H9 (cell line): ENCODE data around the gene RANBP17. TPM values are rescaled to one million over a fixed set of nuclear protein-coding genes. Genes with fewer than 3 reads are reported as not detected.

Experiments used
- DNase-seq: peaks from one replicate; pipeline ENCODE4 v3.0.0-alpha.2; 2017
- H2AFZ ChIP-seq: one replicate; pipeline ENCODE4 v1.6.1; 2013; ENCODE audit warnings: mild to moderate bottlenecking, low read length, control low read depth, moderate library complexity
- H2AK5ac ChIP-seq: 2 replicates; pipeline ENCODE4 v1.6.1; 2013; ENCODE audit warnings: low read length, control low read depth, mixed read lengths; ENCODE audit not compliant: insufficient read length
- H2BK120ac ChIP-seq: one replicate; pipeline ENCODE4 v1.6.1; 2013; ENCODE audit warnings: low read depth, mild to moderate bottlenecking, low read length, control low read depth, inconsistent platforms; ENCODE audit not compliant: poor library complexity, severe bottlenecking
- H2BK12ac ChIP-seq: 2 replicates; pipeline ENCODE4 v1.6.1; 2013; ENCODE audit warnings: low read length, control low read depth, mixed read lengths, low read depth; ENCODE audit not compliant: insufficient read length
- H2BK15ac ChIP-seq: 2 replicates; pipeline ENCODE4 v1.6.1; 2013; ENCODE audit warnings: low read depth, low read length, control low read depth
- H2BK20ac ChIP-seq: one replicate; pipeline ENCODE4 v1.6.1; 2013; ENCODE audit warnings: low read depth, mild to moderate bottlenecking, low read length, control low read depth, inconsistent platforms; ENCODE audit not compliant: poor library complexity, severe bottlenecking
- H2BK5ac ChIP-seq: 2 replicates; pipeline ENCODE4 v1.6.1; 2013; ENCODE audit warnings: low read length, control low read depth, mixed read lengths; ENCODE audit not compliant: insufficient read length
- H3K14ac ChIP-seq: 2 replicates; pipeline ENCODE4 v1.6.1; 2013; ENCODE audit warnings: low read length, control low read depth; ENCODE audit not compliant: insufficient read depth
- H3K18ac ChIP-seq: 2 replicates; pipeline ENCODE4 v1.6.1; 2013; ENCODE audit warnings: low read depth, mild to moderate bottlenecking, mixed read lengths, low read length, control low read depth; ENCODE audit not compliant: insufficient read length
- H3K23ac ChIP-seq: 2 replicates; pipeline ENCODE4 v1.6.1; 2013; ENCODE audit warnings: low read length, control low read depth, mixed read lengths, low read depth; ENCODE audit not compliant: insufficient read length
- H3K23me2 ChIP-seq: 2 replicates; pipeline ENCODE4 v1.6.1; 2013; ENCODE audit warnings: low read depth, mild to moderate bottlenecking, mixed read lengths, low read length, control low read depth; ENCODE audit not compliant: insufficient read length, poor library complexity, severe bottlenecking
- H3K27ac ChIP-seq: 2 replicates; pipeline ENCODE4 v1.5.1; 2013; ENCODE audit warnings: low read length, control low read depth, mixed read lengths, low read depth; ENCODE audit not compliant: insufficient read length
- H3K27me3 ChIP-seq: 2 replicates; pipeline ENCODE4 v1.6.1; 2013; ENCODE audit warnings: low read length, control low read depth, inconsistent platforms; ENCODE audit not compliant: insufficient read depth
- H3K4ac ChIP-seq: 2 replicates; pipeline ENCODE4 v1.6.1; 2013; ENCODE audit warnings: low read depth, mild to moderate bottlenecking, control low read depth, inconsistent platforms, low read length, moderate library complexity
- H3K4me1 ChIP-seq: 2 replicates; pipeline ENCODE4 v1.6.1; 2013; ENCODE audit warnings: low read length, control low read depth, inconsistent platforms; ENCODE audit not compliant: insufficient read depth
- H3K4me2 ChIP-seq: 2 replicates; pipeline ENCODE4 v1.6.1; 2013; ENCODE audit warnings: low read length, control low read depth, mixed read lengths; ENCODE audit not compliant: insufficient read length, insufficient read depth
- H3K56ac ChIP-seq: 2 replicates; pipeline ENCODE4 v1.6.1; 2013; ENCODE audit warnings: low read depth, mild to moderate bottlenecking, mixed read lengths, low read length, control low read depth; ENCODE audit not compliant: insufficient read length
- H3K79me1 ChIP-seq: 2 replicates; pipeline ENCODE4 v1.6.1; 2013; ENCODE audit warnings: low read depth, mild to moderate bottlenecking, moderate library complexity, low read length, control low read depth, inconsistent platforms; ENCODE audit not compliant: insufficient read depth, poor library complexity, severe bottlenecking
- H3K79me2 ChIP-seq: 2 replicates; pipeline ENCODE4 v1.6.1; 2013; ENCODE audit warnings: low read length, control low read depth, inconsistent platforms; ENCODE audit not compliant: insufficient read depth
- H3K9ac ChIP-seq: 2 replicates; pipeline ENCODE4 v1.6.1; 2013; ENCODE audit warnings: low read length, control low read depth, mixed read lengths; ENCODE audit not compliant: insufficient read length; ENCODE audit errors: extremely low read depth
- H3K9me3 ChIP-seq: one replicate; pipeline ENCODE4 v1.6.1; 2013; ENCODE audit warnings: low read depth, low read length, inconsistent platforms; ENCODE audit not compliant: control insufficient read depth
- H3T11ph ChIP-seq: one replicate; pipeline ENCODE4 v1.6.1; 2013; ENCODE audit warnings: mild to moderate bottlenecking, low read length, control low read depth, inconsistent platforms
- H4K20me1 ChIP-seq: one replicate; pipeline ENCODE4 v1.6.1; 2013; ENCODE audit not compliant: control insufficient read depth, insufficient read length, insufficient read depth
- H4K5ac ChIP-seq: 2 replicates; pipeline ENCODE4 v1.6.1; 2013; ENCODE audit warnings: low read depth, mild to moderate bottlenecking, mixed read lengths, low read length, control low read depth; ENCODE audit not compliant: insufficient read length
- H4K8ac ChIP-seq: replicated peaks from 2 replicates; pipeline ENCODE4 v1.6.1; 2013; ENCODE audit warnings: low read length, control low read depth, mixed read lengths, low read depth; ENCODE audit not compliant: insufficient read length
- H4K91ac ChIP-seq: 2 replicates; pipeline ENCODE4 v1.6.1; 2013; ENCODE audit warnings: low read depth, mild to moderate bottlenecking, moderate library complexity, mixed read lengths, low read length, control low read depth; ENCODE audit not compliant: insufficient read length
- H3K27ac Mint-ChIP-seq, 3 experiments: 2 replicates in 2 of 3; 3 replicates in 1 of 3; pipeline ENCODE4 v1.8.0; 2020 to 2021; ENCODE audit warnings: mixed read lengths in 3 of 3, mild to moderate bottlenecking in 1 of 3, moderate library complexity in 1 of 3
- H3K27me3 Mint-ChIP-seq: 2 replicates; pipeline ENCODE4 v1.8.0; 2021; ENCODE audit warnings: low read depth, mild to moderate bottlenecking, moderate library complexity, mixed read lengths
- H3K36me3 Mint-ChIP-seq, 3 experiments: 2 replicates in 2 of 3; 3 replicates in 1 of 3; pipeline ENCODE4 v1.8.0; 2020 to 2021; ENCODE audit warnings: low read depth in 3 of 3, mixed read lengths in 3 of 3; ENCODE audit not compliant: insufficient read depth in 1 of 3
- H3K4me1 Mint-ChIP-seq, 2 experiments: 2 replicates each; pipeline ENCODE4 v1.8.0; 2020; ENCODE audit warnings: mixed read lengths in 2 of 2
- H3K4me3 Mint-ChIP-seq, 2 experiments: 2 replicates in 1 of 2; 3 replicates in 1 of 2; pipeline ENCODE4 v1.8.0; 2020 to 2021; ENCODE audit warnings: mild to moderate bottlenecking in 2 of 2, mixed read lengths in 2 of 2, moderate library complexity in 1 of 2
- H3K9me3 Mint-ChIP-seq, 2 experiments: 2 replicates in 1 of 2; 3 replicates in 1 of 2; pipeline ENCODE4 v1.8.0; 2020; ENCODE audit warnings: mild to moderate bottlenecking in 2 of 2, mixed read lengths in 2 of 2, moderate library complexity in 1 of 2
- CTCF ChIP-seq: fragments of 200-600 bp; sonication (generic); conservative IDR thresholded peaks from 3 replicates; pipeline ENCODE4 v1.8.0; 2021; ENCODE audit warnings: antibody characterized with exemption, mild to moderate bottlenecking
- total RNA-seq: library from RNA; stranded (reverse); gene quantifications from 2 replicates; pipeline ENCODE4 v1.2.1, GENCODE V29; 2021

RANBP17 gene
- total RNA-seq, 1 experiment from 2014 or later = 16.5 TPM

- H3K14ac ChIP-seq = no peak overlapping the region
- no peak overlapping the region for H2BK5ac ChIP-seq
- H3K27me3 ChIP-seq = no peaks in the 10 kb centered on the region
- H3K4ac ChIP-seq = no peak overlapping the region
- Mint-ChIP-seq H3K27ac (no peak overlapping the region), H3K36me3 (no peaks in the 10 kb centered on the region), H3K4me3 (no peak overlapping the region), H3K27me3 (no peaks in the 10 kb centered on the region), H3K9me3 (no peaks in the 10 kb centered on the region), H3K4me1 (no peaks in the 10 kb centered on the region)
- no peaks in the 10 kb centered on the region for H3K23me2 ChIP-seq
- no peak overlapping the region for H3K23ac ChIP-seq
- no peaks in the 10 kb centered on the region for H3K79me2 ChIP-seq
- no peak for TF ChIP-seq CTCF
- H2BK120ac ChIP-seq = no peak overlapping the region
- no peak overlapping the region for H4K8ac ChIP-seq
- no peak overlapping the region for H2AK5ac ChIP-seq
- H3K4me2 ChIP-seq = no peak overlapping the region
- no peak overlapping the region for H2BK20ac ChIP-seq
- H2BK12ac ChIP-seq = no peak overlapping the region
- H3K18ac ChIP-seq = no peak overlapping the region
- H4K5ac ChIP-seq = no peak overlapping the region
- no peak overlapping the region for H2BK15ac ChIP-seq
- H2AFZ ChIP-seq = no peak overlapping the region
- no peak overlapping the region for H3K56ac ChIP-seq
- H3T11ph ChIP-seq = no peak overlapping the region
- DNase-seq = no peak
- no peaks in the 10 kb centered on the region for H3K79me1 ChIP-seq
- H3K4me1 ChIP-seq = no peaks in the 10 kb centered on the region
- H3K27ac ChIP-seq = no peak overlapping the region
- H3K9me3 ChIP-seq = no peaks in the 10 kb centered on the region
- H3K9ac ChIP-seq = no peak overlapping the region
- H4K20me1 ChIP-seq = no peaks in the 10 kb centered on the region
- H4K91ac ChIP-seq = no peak overlapping the region
Observed at GRCh38 chr5:171263181-171263580, 401.4 kb downstream of the RANBP17 start.
